ENCODE measurements around the gene ZNF500. TPM values are rescaled to one million over a fixed set of nuclear protein-coding genes. Genes with fewer than 3 reads are reported as not detected.

ZNF500 gene
- total and polyA plus RNA-seq, 10 of the 15 experiments (the other 5 are each of a cell fraction or from before 2014, with no cell fraction given): 0.99 to 13.1 (median 5.5) TPM

GRCh38 chr16:4802659-4803287, 35.8 kb upstream of the ZNF500 start:
- Histone ChIP-seq H3K36me3 (ENCODE audit: control insufficient read depth in 2 of 2, insufficient read depth in 2 of 2, low read length in 1 of 2) (peaks cover 3 to 4% of the 10 kb centered on the region in 2 experiments), H3K27ac (ENCODE audit: control insufficient read depth, insufficient read depth) (peak overlapping the region; percentile 20; the same call in 1 of the 2 replicates), H3K4me2 (ENCODE audit: control insufficient read depth, insufficient read depth) (peak overlapping the region; percentile 97), H3K4me3 (peak overlapping the region; percentile 72), H3K79me2 (ENCODE audit: control insufficient read depth, insufficient read depth, low read length) (no peaks in the 10 kb centered on the region), H2AFZ (ENCODE audit: control insufficient read depth, low read depth, low read length) (peak overlapping the region; percentile 66), H3K4me1 (ENCODE audit: control insufficient read depth, insufficient read depth, low read length) (peaks cover 20% of the 10 kb centered on the region), H3K9me3 (replicated peaks; ENCODE audit: control insufficient read depth, insufficient read depth, low read length) (no peaks in the 10 kb centered on the region), H3K27me3 (replicated peaks in 1 of 2; ENCODE audit: control insufficient read depth in 2 of 2, insufficient read depth in 2 of 2, low read length in 1 of 2) (no peaks in the 10 kb centered on the region), H3K9ac (ENCODE audit: control insufficient read depth, insufficient read depth, low read length) (peak overlapping the region; percentile 43; the same call in 1 of the 2 replicates), H4K20me1 (ENCODE audit: control insufficient read depth, insufficient read depth) (no peaks in the 10 kb centered on the region)
- WGBS (ENCODE audit: insufficient coverage, insufficient replicate concordance, low lambda C conversion rate, missing lambda C conversion rate): under 1% methylated on average over 37 of the region's 59 CpGs
- intact Hi-C loops (cut with micrococcal nuclease; ENCODE audit: unreplicated experiment): loop anchor here (2.0 to 10.0 kb wide), 4 partner anchors 34 to 188 kb away; partner anchors contain the start of genes ANKS3, DNAAF8, SEC14L5 and UBALD1
- POLR2A ChIA-PET: interaction anchor here (0.5 to 1.8 kb wide), 6 partner anchors 8 to 109 kb away, joined by 3 to 5 read pairs (median 4); partner anchors contain the start of genes ANKS3, DNAAF8 and NUDT16L1
- DNase-seq (ENCODE audit: low read depth, low spot score) (peak; percentile 47), ATAC-seq (peak; percentile 97), FAIRE-seq (peak; percentile 97)
- RAD21 ChIA-PET (ENCODE audit: unreplicated experiment): interaction anchor here (1.1 to 2.8 kb wide), 2 partner anchors 68 to 108 kb away, joined by 4 to 18 read pairs; partner anchors contain the start of genes ANKS3 and DNAAF8
- SMC1A ChIA-PET (ENCODE audit: uncharacterized antibody, unreplicated experiment): interaction anchor here (0.7 to 2.4 kb wide), 5 partner anchors 9 to 179 kb away, joined by 3 to 11 read pairs (median 5); partner anchors contain the start of gene DNAAF8
- in situ Hi-C loops (cut with MboI): no loop called here
- CTCF ChIA-PET: interaction anchor here (0.7 to 1.4 kb wide), 4 partner anchors 16 to 108 kb away, joined by 3 to 5 read pairs (median 3); partner anchors contain the start of genes ANKS3 and DNAAF8
- no TSS peak for BruUV-seq (replicated peaks)
- TF ChIP-seq NKRF (conservative IDR thresholded peaks at IDR 0.05): no peak
- TF ChIP-seq IRF5 (IDR thresholded peaks at IDR 0.05; ENCODE audit: borderline replicate concordance): no peak
- no peak for TF ChIP-seq MEF2B (IDR thresholded peaks at IDR 0.05; ENCODE audit: partially characterized antibody, poor library complexity, severe bottlenecking)
- TF ChIP-seq ZBED1 (IDR thresholded peaks at IDR 0.05; ENCODE audit: borderline replicate concordance): no peak
- no peak for TF ChIP-seq RELB (IDR thresholded peaks at IDR 0.05; ENCODE audit: low read depth)
- TF ChIP-seq WRNIP1 (IDR thresholded peaks at IDR 0.05; ENCODE audit: borderline replicate concordance, low read depth, low read length): no peak
- no peak for TF ChIP-seq NFIC (IDR thresholded peaks at IDR 0.05; ENCODE audit: low read depth, low read length)
- peak; percentile 90 for TF ChIP-seq FOS (IDR thresholded peaks at IDR 0.05; ENCODE audit: borderline replicate concordance, extremely low read depth, insufficient read length)
- no peak for TF ChIP-seq MTA2 (IDR thresholded peaks at IDR 0.05; ENCODE audit: low read depth)
- peak; percentile 35; the same call in 1 of the 2 replicates for TF ChIP-seq IKZF1 (conservative IDR thresholded peaks at IDR 0.05)
- no peak for TF ChIP-seq TCF3 (IDR thresholded peaks at IDR 0.05; ENCODE audit: borderline replicate concordance, insufficient read depth, low read depth, low read length)
- no peak for TF ChIP-seq CHD4 (IDR thresholded peaks at IDR 0.05)
- TF ChIP-seq CEBPZ (IDR thresholded peaks at IDR 0.05; ENCODE audit: low read depth, low read length): peak; percentile 46
- TF ChIP-seq SIX5 (IDR thresholded peaks at IDR 0.05; ENCODE audit: low read depth, low read length, severe bottlenecking): no peak
